Stomach (tissue), 4 donors: Measurements from ENCODE around the gene GP5.

Experiments
- CTCF ChIP-seq, 7 experiments: fragments of 450-650 bp in 4 of 7; fragments of 200-600 bp in 3 of 7; sonication (generic) in 3 of 7; IDR thresholded peaks; one replicate each; pipeline ENCODE4 v1.5.1; 2016 to 2019; ENCODE audit warnings: antibody characterized with exemption in 7 of 7, control low read depth in 2 of 7, mild to moderate bottlenecking in 1 of 7
- POLR2AphosphoS5 ChIP-seq, 3 donors: sonication (generic); formaldehyde crosslinking; IDR thresholded peaks; one replicate each; pipeline ENCODE4 v1.6.1; 2016; ENCODE audit warnings: antibody characterized with exemption in 3 of 3

- TF ChIP-seq CTCF (IDR thresholded peaks at IDR 0.05): no peak
- TF ChIP-seq POLR2AphosphoS5 (IDR thresholded peaks at IDR 0.05): no peak
Observed at GRCh38 chr3:194386648-194387047, 12.4 kb downstream of the GP5 start.
